Measurements from ENCODE around the gene LRP1-AS. TPM values are rescaled to one million over a fixed set of nuclear protein-coding genes. Genes with fewer than 3 reads are reported as not detected.

Gene LRP1-AS
- total RNA-seq, 2 donors from 2014 or later: not detected

DNA sequence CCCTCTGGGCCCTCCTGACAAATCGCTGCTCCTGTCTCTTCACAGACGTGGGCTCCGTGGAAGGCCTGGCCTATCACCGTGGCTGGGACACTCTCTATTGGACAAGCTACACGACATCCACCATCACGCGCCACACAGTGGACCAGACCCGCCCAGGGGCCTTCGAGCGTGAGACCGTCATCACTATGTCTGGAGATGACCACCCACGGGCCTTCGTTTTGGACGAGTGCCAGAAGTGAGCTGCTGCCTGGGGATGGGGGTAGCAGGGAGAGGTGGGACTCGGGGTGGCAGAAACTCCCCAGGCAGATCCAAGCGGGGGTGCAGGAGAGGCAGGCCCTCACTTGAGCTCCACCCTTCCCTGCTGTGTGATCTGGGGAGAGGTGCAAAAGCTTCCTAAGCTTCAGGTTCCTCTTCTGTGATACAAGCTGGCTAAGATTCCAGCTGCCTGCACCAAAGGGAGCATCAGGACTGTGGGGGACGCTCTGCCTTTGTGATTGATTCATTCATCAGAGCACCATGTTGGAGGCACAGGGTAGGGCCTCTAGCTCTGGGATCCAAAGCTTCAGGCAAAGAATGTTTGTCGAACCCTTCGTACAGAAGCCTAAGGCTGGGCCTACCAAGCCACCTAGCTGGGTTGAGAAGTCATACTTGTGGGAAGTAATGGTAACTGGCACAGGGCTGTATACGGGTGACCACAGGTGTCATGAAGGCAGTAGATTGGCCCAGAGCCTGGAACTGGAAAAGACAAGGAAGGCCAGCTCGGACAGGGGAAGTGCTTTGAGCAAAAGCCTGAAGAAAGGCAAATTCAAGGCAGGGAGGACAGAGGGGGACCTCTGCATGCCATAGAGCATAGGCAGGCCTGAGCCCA lies 40.0 kb upstream of the LRP1-AS start:
- Mint-ChIP-seq H3K36me3 (ENCODE audit: low read depth) (peaks cover 3% of the 10 kb centered on the region), H3K27me3 (no peaks in the 10 kb centered on the region), H3K4me3 (no peak overlapping the region), H3K4me1 (peaks cover 7% of the 10 kb centered on the region), H3K27ac (no peak overlapping the region)
- ATAC-seq (no peak), DNase-seq (no peak)
- H3K9me3 ChIP-seq (ENCODE audit: control insufficient read depth, low read length, poor library complexity, severe bottlenecking): no peaks in the 10 kb centered on the region

DNA sequence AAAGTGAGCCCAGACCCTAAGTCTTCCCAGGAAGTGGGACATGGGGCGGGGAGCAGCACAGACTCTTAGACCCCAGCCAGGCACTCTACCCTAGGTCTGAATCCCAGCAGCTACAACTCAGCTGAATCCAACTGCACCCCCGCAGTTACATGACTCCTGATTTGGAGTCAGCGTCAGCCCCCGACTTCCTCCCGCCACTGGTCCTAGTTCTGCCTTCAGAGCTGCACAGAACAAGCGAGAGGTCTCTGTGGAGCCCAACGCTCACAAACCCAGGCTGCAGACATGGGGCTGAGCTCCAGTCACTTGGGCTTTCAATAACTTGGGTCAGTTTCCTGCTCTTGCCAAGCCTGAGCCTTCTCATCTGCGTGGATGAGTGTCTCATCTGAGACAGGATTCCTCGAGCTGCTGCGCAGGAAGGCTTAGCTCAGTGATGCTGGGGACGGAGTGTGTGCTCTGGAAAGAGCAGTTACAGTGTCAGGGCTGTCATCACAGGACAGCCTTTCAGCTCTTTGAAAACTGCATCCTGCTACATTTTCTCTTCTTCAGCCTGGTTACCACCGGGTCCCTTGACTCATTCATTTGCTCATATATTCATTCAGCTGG lies 38.6 kb upstream of the LRP1-AS start:
- Mint-ChIP-seq H3K4me3 (no peak overlapping the region), H3K4me1 (peaks cover 7% of the 10 kb centered on the region), H3K27ac (no peak overlapping the region), H3K36me3 (ENCODE audit: low read depth) (no peaks in the 10 kb centered on the region), H3K27me3 (no peaks in the 10 kb centered on the region)
- DNase-seq (no peak), ATAC-seq (no peak)
- H3K9me3 ChIP-seq (ENCODE audit: control insufficient read depth, low read length, poor library complexity, severe bottlenecking): no peaks in the 10 kb centered on the region

DNA sequence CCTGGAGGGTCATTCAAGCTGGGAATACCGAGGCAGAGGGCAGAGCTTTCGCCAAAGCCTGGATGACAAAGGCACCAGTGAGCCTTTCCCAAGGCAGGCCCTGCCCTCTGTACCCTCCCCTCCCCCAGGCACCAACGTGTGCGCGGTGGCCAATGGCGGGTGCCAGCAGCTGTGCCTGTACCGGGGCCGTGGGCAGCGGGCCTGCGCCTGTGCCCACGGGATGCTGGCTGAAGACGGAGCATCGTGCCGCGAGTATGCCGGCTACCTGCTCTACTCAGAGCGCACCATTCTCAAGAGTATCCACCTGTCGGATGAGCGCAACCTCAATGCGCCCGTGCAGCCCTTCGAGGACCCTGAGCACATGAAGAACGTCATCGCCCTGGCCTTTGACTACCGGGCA lies 38.0 kb upstream of the LRP1-AS start:
- ATAC-seq (no peak), DNase-seq (no peak)
- Mint-ChIP-seq H3K4me1 (peaks cover 7% of the 10 kb centered on the region), H3K27me3 (no peaks in the 10 kb centered on the region), H3K27ac (no peak overlapping the region), H3K36me3 (ENCODE audit: low read depth) (no peaks in the 10 kb centered on the region), H3K4me3 (no peak overlapping the region)
- H3K9me3 ChIP-seq (ENCODE audit: control insufficient read depth, low read length, poor library complexity, severe bottlenecking): no peaks in the 10 kb centered on the region

DNA sequence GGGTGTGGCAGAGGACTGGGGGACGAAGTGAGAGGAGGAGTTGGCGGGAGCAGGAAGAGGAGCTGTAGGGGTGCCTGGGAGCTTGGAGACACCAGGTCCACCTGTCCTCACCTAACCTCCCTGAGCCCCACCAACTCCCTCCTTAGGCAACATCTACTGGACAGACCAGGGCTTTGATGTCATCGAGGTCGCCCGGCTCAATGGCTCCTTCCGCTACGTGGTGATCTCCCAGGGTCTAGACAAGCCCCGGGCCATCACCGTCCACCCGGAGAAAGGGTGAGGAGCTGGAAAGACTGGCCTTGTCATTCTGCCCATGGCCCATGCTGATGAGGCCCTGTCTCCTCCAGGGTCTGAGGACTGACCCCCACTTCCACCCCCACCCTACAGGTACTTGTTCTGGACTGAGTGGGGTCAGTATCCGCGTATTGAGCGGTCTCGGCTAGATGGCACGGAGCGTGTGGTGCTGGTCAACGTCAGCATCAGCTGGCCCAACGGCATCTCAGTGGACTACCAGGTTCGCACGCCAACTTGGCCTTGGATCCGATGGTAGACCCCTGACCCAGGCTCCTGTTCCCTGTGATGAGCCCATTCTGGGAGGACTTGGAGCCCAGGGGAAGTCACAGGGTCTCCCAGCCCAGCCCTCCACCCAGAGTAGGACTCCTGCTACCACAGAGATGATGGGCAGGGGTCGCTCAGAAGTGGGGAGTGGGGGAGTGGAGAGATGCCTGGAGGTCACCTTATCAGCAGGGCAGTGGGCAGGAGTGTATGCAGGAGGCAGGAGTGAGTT lies 36.7 kb upstream of the LRP1-AS start:
- H3K36me3 Mint-ChIP-seq (ENCODE audit: low read depth): no peaks in the 10 kb centered on the region

DNA sequence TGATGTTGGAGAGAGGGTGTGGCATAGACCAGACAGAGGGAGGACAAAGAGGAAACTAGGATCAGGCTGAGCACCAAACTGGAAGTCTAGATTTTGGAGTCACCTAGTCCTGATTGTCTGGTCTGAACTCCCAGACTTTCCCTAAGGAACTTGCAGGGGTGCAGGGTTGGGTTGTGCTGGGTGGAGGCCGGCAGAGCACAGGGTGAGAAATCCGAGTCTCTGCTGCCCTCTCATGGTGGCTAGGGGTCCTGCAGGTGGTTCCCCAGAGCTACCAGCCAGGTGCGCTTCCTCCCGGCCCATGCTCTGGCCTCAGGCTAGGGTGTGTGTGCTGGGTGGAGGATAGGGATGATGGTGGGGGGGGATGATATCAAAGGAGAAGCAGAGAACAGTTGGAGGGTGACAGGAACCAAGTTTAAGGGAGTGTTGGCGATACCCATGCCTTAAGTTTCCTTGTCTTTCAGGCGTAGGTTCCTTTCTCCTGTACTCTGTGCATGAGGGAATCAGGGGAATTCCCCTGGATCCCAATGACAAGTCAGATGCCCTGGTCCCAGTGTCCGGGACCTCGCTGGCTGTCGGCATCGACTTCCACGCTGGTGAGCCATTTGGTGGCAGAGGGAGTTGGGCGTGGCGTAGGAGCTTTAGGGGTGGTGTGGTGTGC lies 35.6 kb upstream of the LRP1-AS start:
- peaks cover 10% of the 10 kb centered on the region for H3K4me1 Mint-ChIP-seq
- H3K36me3 Mint-ChIP-seq (ENCODE audit: low read depth): no peaks in the 10 kb centered on the region
- H3K27me3 Mint-ChIP-seq: no peaks in the 10 kb centered on the region
- H3K9me3 ChIP-seq (ENCODE audit: control insufficient read depth, low read length, poor library complexity, severe bottlenecking): no peaks in the 10 kb centered on the region
- H3K27ac Mint-ChIP-seq: no peak overlapping the region
- H3K4me3 Mint-ChIP-seq: no peak overlapping the region
- ATAC-seq (peak; percentile 98), DNase-seq (peak; percentile 60 to 77 (median 64))

More for the DNA sequence above, 36.7 kb upstream of the LRP1-AS start:
- Mint-ChIP-seq H3K4me1 (peaks cover 10% of the 10 kb centered on the region), H3K4me3 (no peak overlapping the region), H3K27ac (no peak overlapping the region), H3K27me3 (no peaks in the 10 kb centered on the region)
- DNase-seq (no peak), ATAC-seq (no peak)
- no peaks in the 10 kb centered on the region for H3K9me3 ChIP-seq (ENCODE audit: control insufficient read depth, low read length, poor library complexity, severe bottlenecking)

DNA sequence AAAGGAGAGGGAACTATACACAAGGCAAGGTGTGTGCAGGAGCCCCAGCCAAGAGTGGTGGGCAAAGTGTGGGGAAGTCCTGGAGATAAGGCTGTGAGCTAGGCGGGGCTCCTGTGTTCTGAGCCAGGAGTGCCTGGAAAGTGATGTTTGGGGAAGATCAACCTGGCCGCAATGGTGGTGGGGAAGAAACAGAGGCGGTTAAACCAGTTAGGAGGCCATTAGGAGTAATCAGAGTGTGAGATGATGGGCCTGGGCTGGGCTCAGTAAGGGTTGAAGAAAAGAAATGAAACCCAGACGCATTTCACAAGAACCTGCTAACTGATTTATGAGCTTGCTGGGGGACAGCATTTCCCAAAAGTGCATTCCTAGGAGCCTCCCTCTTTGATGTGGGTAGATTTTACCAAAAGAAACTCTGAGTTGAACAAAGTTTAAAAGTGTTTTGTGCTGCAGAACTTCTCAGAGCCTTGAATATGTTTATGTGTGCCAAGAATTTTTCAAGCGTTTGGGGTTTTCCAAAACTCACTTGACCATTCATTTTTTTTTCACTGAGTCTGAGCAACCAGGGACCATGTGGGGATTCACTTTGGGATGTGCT lies 34.2 kb upstream of the LRP1-AS start:
- no peak for DNase-seq
- H3K4me1 Mint-ChIP-seq: peaks cover 8% of the 10 kb centered on the region
- H3K27me3 Mint-ChIP-seq: no peaks in the 10 kb centered on the region
- no peaks in the 10 kb centered on the region for H3K36me3 Mint-ChIP-seq (ENCODE audit: low read depth)
- no peak overlapping the region for H3K4me3 Mint-ChIP-seq
- no peaks in the 10 kb centered on the region for H3K9me3 ChIP-seq (ENCODE audit: control insufficient read depth, low read length, poor library complexity, severe bottlenecking)
- no peak for ATAC-seq
- no peak overlapping the region for H3K27ac Mint-ChIP-seq

DNA sequence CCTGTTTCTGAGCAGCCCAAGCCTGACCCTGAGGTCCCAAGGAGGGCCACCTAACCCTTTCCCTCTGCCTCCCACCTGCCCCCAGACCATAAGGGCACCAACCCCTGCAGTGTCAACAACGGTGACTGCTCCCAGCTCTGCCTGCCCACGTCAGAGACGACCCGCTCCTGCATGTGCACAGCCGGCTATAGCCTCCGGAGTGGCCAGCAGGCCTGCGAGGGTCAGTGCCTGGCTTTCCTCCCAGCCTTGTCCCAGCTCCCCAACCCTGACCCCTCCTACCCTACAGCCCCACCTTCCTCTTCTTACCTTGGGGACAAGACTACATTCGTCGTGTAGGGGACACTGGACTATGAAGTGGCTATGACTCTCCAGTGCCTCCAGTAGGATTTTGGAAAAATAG lies 33.7 kb upstream of the LRP1-AS start:
- H3K9me3 ChIP-seq (ENCODE audit: control insufficient read depth, low read length, poor library complexity, severe bottlenecking): no peaks in the 10 kb centered on the region
- H3K27me3 Mint-ChIP-seq: no peaks in the 10 kb centered on the region
- no peak for ATAC-seq
- no peak overlapping the region for H3K4me3 Mint-ChIP-seq
- DNase-seq: no peak
- no peaks in the 10 kb centered on the region for H3K36me3 Mint-ChIP-seq (ENCODE audit: low read depth)
- no peak overlapping the region for H3K27ac Mint-ChIP-seq
- peaks cover 8% of the 10 kb centered on the region for H3K4me1 Mint-ChIP-seq

DNA sequence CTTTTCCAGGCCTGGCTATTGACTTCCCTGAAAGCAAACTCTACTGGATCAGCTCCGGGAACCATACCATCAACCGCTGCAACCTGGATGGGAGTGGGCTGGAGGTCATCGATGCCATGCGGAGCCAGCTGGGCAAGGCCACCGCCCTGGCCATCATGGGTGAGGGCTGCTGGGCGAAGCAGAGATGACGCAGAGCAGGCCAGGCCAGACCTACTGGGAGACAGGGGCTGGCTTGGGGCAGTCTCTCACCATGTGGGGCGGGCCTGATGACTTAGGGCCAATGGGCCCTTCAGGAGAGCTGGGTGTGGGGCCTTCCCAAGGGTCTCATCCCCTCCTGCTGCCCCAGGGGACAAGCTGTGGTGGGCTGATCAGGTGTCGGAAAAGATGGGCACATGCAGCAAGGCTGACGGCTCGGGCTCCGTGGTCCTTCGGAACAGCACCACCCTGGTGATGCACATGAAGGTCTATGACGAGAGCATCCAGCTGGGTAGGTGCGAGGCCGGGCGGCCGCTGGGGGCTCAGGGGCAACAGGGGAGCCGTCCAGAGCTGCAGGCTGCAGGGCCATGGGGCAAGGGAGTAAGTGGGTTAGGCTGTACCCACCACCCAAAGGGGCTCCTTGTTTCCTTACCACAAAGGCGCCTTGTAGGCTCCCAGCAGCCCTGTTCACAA lies 33.0 kb upstream of the LRP1-AS start:
- no peak for ATAC-seq
- H3K27ac Mint-ChIP-seq: no peak overlapping the region
- H3K9me3 ChIP-seq (ENCODE audit: control insufficient read depth, low read length, poor library complexity, severe bottlenecking): no peaks in the 10 kb centered on the region

DNA sequence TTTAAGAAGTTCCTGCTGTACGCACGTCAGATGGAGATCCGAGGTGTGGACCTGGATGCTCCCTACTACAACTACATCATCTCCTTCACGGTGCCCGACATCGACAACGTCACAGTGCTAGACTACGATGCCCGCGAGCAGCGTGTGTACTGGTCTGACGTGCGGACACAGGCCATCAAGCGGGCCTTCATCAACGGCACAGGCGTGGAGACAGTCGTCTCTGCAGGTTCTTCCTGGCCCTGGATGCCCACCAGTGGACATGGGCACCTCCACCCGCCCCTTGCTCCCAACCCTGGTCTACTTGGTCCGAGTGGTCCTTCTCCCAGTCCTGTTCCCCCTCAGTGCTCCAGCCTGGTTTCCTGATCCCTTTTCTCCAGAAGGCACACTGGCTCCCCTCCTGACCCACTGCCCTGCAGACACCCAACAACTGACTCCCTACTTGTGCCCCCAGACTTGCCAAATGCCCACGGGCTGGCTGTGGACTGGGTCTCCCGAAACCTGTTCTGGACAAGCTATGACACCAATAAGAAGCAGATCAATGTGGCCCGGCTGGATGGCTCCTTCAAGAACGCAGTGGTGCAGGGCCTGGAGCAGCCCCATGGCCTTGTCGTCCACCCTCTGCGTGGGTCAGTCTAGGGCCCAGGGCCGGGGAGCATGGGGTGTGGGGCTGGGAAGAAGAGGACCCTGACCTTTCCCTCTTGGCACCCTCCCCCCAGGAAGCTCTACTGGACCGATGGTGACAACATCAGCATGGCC lies 32.1 kb upstream of the LRP1-AS start:
- ATAC-seq (no peak), DNase-seq (no peak)
- H3K9me3 ChIP-seq (ENCODE audit: control insufficient read depth, low read length, poor library complexity, severe bottlenecking): no peaks in the 10 kb centered on the region
- Mint-ChIP-seq H3K4me3 (no peak overlapping the region), H3K4me1 (peaks cover 8% of the 10 kb centered on the region), H3K36me3 (ENCODE audit: low read depth) (no peaks in the 10 kb centered on the region), H3K27me3 (no peaks in the 10 kb centered on the region), H3K27ac (no peak overlapping the region)

More for the DNA sequence above, 33.0 kb upstream of the LRP1-AS start:
- no peak overlapping the region for H3K4me3 Mint-ChIP-seq
- peaks cover 8% of the 10 kb centered on the region for H3K4me1 Mint-ChIP-seq
- H3K36me3 Mint-ChIP-seq (ENCODE audit: low read depth): no peaks in the 10 kb centered on the region
- no peak for DNase-seq
- H3K27me3 Mint-ChIP-seq: no peaks in the 10 kb centered on the region

DNA sequence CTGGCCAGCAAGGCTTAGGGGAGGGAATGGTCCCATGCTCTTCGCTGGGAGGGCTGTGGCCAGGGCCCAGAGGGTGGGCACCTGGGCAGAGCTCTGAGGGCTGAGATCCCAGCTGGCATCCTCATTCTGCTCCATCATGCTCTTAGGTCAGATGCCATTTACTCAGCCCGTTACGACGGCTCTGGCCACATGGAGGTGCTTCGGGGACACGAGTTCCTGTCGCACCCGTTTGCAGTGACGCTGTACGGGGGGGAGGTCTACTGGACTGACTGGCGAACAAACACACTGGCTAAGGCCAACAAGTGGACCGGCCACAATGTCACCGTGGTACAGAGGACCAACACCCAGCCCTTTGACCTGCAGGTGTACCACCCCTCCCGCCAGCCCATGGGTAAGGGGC lies 30.8 kb upstream of the LRP1-AS start:
- Mint-ChIP-seq H3K4me3 (no peak overlapping the region), H3K27ac (no peak overlapping the region), H3K27me3 (peaks cover 2% of the 10 kb centered on the region), H3K4me1 (peaks cover 8% of the 10 kb centered on the region), H3K36me3 (ENCODE audit: low read depth) (peaks cover under 1% of the 10 kb centered on the region)
- no peaks in the 10 kb centered on the region for H3K9me3 ChIP-seq (ENCODE audit: control insufficient read depth, low read length, poor library complexity, severe bottlenecking)
- ATAC-seq (no peak), DNase-seq (no peak)

DNA sequence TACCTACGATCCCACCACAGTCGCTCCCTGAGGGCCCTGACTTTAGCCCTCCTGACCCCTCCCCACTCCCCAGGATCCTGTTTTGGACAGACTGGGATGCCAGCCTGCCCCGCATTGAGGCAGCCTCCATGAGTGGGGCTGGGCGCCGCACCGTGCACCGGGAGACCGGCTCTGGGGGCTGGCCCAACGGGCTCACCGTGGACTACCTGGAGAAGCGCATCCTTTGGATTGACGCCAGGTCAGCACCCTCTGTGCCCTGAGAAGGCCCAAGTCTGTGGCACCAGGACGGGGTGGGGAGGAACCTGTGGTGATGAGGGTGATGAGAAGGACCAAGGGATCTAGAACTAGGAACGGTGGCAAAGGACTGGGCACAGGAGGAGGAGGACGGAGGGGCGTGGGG lies 29.9 kb upstream of the LRP1-AS start:
- H3K36me3 Mint-ChIP-seq (ENCODE audit: low read depth): peaks cover 2% of the 10 kb centered on the region
- DNase-seq: no peak
- H3K9me3 ChIP-seq (ENCODE audit: control insufficient read depth, low read length, poor library complexity, severe bottlenecking): no peaks in the 10 kb centered on the region
- peaks cover 3% of the 10 kb centered on the region for H3K4me1 Mint-ChIP-seq
- H3K27ac Mint-ChIP-seq: no peak overlapping the region
- peaks cover 9% of the 10 kb centered on the region for H3K27me3 Mint-ChIP-seq
- H3K4me3 Mint-ChIP-seq: no peak overlapping the region
- ATAC-seq: no peak

DNA sequence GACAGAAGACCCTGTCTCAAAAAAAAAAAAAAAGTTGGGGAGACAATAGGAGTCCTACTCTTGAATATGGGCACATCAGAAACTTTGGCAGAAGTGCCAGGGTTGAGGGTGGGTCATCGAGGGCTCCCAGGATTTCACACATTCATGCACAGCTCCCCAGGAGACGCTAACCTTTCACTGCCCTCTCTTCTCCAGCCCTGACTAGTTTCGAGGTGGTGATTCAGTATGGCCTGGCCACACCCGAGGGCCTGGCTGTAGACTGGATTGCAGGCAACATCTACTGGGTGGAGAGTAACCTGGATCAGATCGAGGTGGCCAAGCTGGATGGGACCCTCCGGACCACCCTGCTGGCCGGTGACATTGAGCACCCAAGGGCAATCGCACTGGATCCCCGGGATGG lies 29.4 kb upstream of the LRP1-AS start:
- H3K4me3 Mint-ChIP-seq: no peak overlapping the region
- peaks cover 3% of the 10 kb centered on the region for H3K4me1 Mint-ChIP-seq
- DNase-seq (no peak), ATAC-seq (no peak)
- no peak overlapping the region for H3K27ac Mint-ChIP-seq
- H3K9me3 ChIP-seq (ENCODE audit: control insufficient read depth, low read length, poor library complexity, severe bottlenecking): no peaks in the 10 kb centered on the region
- peaks cover 9% of the 10 kb centered on the region for H3K27me3 Mint-ChIP-seq
- H3K36me3 Mint-ChIP-seq (ENCODE audit: low read depth): peaks cover 2% of the 10 kb centered on the region

Measured in T-helper 17 cell (primary cell).